ENCODE results near the gene DNAJB1.

DNA sequence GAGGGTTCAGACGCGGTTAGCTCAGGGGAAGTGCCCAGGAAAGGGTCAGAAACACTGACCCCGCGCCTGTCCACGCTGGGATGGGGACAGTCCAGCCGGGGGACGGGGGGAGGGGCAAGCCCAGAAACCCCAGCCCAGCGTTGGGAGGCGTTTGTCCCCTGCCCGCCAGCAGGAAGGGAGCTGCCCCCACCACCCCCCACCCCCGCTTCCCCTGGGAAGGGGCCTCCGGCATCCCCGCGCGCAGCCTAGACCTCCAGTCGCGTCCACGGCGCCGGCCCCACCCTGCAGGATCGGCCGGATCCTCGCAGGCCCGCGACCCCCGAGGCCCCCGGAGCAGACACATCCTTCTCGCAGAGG is 22.5 kb downstream of the DNAJB1 start:
- TF ChIP-seq EZH2phosphoT487 (IDR thresholded peaks at IDR 0.05; ENCODE audit: insufficient read depth, low read depth) (no peak), EZH2 (IDR thresholded peaks at IDR 0.05; ENCODE audit: insufficient read depth, poor library complexity, severe bottlenecking) (no peak)

Measured in GM23248 (cell line).